GM18517 (cell line): ENCODE measurements around the gene DPM1.

ENCODE experiments used
- ATAC-seq: cut with Tn5 transposase; IDR thresholded peaks from one replicate; pipeline ENCODE4 v1.9.1; 2021; ENCODE audit warnings: mild to moderate bottlenecking, moderate library complexity; ENCODE audit not compliant: unreplicated experiment

Gene DPM1

DNA sequence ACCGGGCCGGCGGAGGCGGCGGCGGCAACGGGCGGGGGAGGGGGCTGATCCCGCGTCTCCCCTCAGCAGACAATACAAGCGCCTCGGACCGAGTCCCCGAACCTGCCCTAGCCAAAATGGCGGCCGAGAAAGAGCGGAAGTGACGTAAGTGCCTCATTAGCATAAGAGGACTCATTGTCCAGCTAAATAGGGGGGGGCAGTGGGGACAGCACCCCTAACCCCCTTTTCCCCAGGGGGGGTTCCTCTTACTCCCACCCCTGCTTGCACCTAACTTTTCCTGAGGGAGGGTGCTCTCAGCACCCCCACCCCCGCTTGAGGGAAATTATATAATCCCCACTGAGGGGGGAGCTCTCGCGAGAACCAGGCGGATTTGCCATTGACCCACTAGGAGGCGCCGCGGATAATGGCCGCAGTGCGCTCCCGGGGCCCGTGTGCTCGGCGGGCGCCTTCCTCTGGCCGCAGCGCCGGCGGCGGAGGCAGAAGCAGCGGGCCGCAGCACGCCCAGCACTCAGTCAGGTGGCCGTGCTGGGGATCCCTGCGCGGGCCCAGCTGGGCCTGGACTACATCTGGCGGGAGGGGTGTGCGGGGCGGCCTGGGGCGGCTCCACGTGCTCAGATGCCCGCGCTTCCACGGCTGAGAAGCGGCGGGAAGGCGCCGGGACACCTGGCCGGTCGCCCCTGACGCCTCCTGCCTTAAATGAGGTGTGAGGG, 26.9 kb downstream of the DPM1 start, which contains the start of gene ADNP:
TSS of gene ADNP (minus strand) at position 132 of the 710 bp plus-strand sequence. CDS start 27,441 bp downstream, outside the sequence.
- ATAC-seq, result peak; percentile 73

DNA sequence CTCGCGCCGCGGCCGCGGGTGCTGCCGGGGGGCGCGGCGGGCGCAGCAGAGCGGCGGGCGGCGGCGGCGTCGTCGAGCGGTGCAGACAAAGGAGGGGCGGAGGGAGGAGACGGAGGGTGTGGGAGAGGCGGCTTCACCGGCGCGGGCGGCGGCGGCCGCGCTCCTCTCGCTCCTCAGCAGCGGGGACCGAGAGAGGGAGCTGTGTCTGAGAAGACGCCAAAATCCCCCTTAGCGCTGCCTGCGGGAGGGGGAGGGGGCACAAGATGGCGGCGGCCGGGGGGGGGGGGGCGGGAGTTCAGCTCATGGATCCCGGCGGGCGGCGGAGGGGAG, 27.4 kb downstream of the DPM1 start:
- ATAC-seq, result peak; percentile 17

DNA sequence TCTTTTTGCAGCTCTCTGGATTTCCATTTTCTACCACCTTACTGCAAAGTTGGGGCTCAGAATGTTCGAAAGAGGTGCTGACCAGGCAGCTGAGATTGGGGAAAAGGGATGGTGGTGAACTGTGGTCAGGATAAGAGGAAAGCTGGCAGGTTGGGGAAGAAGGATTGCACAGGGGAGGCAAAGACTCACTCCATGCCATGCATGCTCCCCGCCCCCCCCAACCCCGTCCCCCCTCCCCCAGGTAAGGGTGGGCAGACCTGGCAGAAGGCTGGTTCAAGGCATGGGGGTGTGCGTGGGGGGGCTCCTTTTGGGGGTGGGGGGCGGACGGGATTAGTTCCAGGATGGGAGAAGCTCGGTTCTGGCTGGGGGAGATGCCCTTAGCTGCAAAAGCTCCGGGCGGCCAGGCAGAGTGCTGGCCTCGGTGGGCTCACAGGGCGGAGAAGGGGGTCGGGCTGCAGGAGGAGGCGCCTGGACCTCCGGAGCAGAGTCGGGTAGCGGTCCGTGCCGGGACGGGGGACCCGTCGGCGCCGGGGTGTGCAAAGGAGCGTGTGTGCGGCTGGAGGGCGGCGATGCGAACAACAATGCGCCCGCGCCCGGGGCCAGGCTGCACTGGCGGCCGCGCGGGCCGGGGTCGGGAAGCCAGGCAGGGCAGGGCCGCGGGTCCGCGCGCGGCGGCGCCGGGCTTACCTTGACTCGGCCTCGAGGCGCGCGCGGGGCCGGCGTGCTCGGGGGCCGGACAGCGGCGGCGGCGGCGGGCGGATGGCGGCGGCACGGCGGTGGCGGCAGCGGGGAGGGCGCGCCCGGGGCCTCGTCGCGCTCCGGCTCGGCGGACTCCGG, 28.0 kb downstream of the DPM1 start:
- ATAC-seq, result peak; percentile 0

DNA sequence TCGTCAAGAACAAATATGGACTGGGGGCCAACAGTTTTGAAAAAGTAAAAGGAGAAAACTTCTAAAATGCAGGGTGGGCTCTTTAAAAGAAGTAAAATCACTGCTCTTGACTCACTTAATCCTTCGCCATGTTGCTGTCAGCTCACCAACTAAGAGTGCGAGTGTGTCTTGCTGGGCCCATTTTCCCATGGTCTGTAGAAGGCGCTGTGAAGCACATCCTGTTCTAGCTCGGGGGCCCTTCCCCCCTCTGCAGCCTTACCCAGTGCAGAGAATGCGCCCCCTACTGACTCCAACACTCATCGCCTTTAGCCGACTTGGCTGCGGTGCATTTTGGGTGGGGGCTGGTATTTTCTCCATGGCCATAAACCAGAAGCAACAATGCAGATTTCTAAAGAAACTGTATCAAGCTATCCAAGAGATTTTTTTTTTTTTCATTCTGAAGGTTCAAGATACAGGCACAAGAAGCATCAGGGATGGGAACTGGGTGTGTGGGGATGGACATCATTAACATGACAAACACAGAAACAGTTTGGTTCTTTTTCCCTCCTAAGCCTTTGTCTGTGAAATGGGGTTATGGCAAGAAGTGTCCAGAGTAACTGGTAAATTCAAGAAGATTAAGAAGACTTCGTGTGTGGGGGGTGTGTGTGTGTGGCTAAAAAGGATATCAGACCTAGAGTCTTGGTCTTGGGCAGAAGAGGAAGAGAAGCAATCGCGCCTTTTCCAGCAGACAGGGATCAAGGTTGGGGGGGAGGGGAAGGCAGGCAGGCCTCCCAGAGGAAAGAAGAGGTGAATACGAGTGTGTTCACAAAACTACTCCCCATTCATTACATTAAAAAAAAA, 28.8 kb downstream of the DPM1 start:
- ATAC-seq, result peak; percentile 52

DNA sequence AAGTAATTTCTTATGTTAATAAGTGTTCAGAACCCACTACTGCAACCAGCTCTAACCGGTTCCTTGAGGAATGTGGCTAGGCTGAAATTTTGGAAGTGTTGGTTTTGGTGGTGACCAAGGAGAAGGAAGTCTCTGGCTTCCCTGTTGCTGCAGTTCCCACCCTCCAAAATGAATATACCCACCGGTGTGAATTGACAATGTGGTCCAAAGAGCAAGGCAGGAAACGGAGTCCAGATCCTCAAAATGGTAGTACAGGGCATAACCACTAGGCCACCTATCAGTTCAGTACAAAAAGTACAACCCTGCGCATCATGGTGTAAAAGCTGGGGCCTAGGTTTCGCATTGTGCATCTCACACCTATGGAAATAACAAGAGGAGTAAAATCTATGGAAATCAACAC, 29.9 kb downstream of the DPM1 start:
- ATAC-seq, result no peak

DNA sequence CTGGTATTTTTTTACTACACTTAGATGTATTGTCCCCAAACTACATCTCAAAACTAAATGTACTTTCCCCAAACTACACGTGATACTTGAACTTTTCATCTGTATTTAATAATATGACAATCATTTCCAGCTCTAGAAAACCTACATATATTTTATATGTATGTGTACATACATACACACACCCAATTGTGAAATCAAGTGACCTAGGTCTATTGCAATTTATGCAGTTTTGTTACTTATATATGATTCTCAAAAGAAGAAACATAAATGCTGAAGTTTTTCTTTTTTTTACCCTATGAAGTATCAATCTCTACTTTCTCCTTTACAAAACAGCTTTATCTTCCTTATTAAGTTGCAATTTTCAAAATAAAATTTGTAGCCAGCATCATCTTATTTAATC, 31.8 kb downstream of the DPM1 start:
- ATAC-seq, result no peak

DNA sequence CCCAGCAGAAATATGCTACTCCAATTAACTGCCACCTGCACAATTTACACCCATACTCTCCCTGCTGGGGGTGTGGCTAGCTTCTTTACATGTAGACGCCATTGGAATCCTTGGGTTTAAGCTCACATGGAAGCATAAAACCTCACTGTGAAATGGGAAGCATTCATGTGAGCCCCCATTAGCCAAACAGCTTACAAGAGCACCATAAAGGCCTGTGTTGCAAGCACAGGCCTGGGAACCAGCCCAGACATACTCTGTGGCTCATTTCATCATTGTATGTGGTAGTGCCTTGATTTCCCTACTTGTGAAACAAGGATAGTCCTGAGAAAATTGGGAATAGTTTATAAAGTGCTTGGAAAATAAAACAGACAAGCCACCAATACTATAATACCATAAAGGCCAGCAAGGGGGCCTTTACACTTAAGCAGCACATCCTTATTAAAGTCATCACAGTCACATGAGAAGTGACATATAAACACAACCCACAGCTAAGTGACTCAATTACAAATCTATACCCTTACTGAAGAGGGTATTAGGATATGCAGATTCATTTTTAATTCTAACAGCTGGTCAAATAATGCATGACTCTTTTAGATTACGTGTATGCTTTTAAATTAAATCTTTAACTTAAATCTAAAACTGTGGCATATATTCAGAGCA, 33.9 kb downstream of the DPM1 start:
- ATAC-seq, result no peak

DNA sequence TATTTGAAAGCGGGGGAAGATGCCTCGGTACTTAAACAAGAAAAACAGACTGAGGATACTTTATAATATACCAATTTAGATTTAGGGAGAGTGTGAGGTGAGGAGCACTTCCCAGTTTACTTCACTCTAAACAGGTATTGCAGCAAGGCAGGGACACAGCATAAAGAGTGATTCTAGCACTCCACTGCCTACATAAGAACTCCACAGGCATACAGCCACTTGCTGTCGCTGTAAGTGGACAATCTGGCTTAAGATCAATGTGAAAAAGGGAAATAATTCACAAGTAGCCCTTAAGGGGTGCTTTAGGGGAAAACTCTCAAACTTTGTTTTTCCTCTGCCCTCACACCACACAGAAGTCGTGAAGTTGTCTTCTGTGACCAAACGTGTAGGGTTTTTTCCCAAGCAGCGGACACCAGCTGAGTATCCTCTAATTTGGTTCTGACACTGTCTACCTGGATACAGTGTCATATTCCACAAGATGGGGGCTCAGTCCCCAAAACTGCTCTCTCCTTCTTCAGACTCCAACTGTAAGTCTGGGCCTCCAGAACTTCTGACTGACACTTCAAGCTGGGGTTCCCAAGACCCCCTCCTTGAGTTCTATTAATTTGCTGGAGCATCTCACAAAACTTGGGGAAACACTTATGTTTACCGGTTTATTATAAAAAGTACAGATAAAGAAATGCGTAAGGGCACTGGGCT, 36.4 kb downstream of the DPM1 start:
- ATAC-seq, result no peak

DNA sequence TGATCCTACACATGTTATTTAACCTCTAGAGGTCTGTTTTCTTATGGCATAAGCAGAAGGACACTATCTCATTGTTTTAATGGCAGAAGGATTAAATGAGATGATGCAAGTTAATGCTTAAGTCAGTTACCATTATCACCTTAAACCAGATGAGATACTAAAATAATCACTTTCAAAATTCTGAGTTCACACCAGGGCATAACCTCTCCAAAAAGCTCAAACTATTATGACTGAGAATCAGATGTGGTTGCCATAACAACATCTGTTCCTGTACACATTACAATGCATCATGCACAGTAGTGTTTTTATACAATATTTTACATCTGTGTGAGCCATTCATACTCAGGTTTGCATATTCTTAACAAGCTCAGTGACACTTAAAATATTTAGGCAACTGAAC, 37.3 kb downstream of the DPM1 start:
- ATAC-seq, result no peak

DNA sequence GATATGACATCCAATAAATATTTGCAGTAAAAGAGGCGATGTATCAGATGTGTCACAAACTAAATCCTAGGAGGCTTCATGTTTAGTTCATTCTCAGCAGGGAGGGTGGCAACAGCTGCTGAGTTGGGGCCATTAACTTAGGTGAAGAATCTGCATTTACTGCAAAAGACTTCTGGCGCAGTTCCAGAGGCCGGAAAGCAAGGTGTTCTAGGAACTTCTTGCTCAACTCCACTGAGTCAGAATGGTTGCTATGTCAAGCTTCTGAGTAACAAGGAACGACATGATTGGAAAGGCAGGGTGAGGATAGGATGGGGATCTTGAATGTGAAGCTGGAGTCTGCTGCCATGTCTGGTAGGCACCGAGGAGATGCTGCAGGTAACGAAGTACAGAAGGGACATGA, 38.8 kb downstream of the DPM1 start:
- ATAC-seq, result no peak

DNA sequence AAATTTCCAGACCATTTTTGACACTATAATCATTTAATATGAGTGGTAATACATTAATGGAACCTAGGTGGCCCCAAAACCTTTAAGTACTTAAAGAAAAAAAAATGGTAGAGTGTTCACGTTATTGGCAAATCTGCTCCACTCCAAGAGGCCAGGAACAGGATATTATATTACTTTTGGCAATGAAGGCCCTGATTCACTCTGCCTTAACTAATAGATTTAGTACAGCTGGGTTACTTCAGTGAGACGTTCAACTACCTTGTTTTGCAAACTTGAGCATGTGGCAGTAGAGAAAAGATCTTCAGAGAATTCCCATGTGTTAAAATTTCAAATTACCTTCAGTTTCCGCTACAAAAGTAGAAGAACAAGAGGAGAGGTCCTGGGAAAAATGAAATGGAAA, 39.9 kb downstream of the DPM1 start:
- ATAC-seq, result no peak

DNA sequence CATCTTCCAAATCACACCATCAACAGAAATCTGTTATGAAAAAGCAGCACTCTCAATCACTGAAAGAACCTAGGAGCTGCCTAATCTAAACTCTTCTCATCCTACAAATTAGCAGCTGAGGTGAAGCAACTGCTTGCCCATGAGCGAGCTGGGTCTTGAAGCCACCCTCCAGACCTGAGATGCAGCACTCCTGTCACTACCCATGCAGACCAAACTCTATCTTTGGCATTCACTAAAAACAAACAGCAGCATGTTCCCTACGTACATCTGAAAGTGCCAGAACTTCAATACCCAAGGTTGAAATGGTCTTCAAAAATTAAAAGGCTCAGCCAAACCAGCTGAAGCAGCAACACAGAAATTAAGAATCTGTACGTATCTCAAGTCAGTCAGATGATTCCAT, 41.4 kb downstream of the DPM1 start:
- no peak for ATAC-seq

DNA sequence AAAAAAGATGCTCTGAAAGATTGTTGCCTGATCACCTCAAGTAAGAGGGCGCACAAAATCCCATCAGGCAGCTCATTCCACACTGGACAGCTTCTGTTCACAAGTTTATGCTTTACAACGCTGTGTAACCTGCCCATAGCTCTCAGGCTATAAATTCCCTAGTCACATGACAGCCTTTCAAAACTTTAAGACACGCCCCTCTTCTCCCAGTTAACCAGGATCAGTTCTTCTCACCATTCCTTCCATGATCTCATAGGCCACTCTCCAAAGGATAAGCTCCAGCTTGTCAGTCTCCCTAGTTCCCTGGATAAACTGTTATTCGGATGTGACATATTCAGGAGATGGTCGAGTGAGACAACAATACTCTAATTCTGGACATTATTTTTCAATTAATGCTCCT, 42.1 kb downstream of the DPM1 start:
- no peak for ATAC-seq

DNA sequence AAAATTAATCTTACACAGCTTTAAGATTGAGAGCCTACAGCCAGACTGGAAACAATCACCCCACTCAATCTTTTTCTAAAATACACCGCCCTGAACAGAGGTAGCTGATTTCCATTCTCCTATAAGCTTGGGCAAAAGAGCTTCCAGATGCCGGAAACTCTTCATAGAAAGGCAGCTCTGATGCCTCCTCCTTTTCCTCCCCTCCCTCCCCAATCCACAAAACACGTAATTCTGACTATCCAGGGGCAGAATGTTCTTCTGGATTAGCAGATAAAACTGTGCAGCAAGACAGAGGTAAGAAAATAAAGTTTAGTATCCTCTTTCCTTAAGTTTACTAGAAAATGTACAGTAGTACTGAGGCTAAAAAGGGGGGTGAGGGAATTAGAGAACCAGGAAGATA, 42.9 kb downstream of the DPM1 start:
- ATAC-seq, result no peak

DNA sequence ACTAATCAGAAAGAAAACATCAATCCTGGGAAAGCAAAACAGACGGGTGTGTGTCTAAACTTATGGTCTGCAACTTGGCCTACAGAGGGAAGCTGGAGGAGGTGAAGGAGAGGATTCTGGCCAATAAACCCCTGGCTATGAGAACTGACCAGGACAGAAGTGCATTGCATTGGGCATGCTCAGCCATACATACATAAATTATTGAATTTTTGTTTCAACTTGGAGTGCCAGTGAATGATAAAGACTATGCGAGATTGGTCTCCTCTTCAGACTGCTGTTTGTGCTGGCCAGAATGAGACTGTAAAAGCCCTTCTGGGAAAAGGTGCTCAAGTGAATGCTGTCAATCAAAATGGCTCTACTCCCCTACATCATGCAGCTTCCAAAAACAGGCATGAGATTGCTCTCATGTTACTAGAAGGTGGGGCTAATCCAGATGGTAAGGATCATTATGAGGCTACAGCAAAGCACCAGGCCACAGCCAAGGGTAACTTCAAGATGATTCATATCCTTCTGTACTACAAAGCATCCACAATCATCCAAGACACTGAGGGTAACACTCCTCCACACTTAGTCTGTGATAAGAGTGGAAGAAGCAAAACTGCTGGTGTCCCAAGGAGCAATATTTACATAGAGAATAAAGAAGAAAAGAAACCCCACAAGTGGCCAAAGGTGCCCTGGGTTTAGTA, 44.5 kb downstream of the DPM1 start:
- no peak for ATAC-seq

DNA sequence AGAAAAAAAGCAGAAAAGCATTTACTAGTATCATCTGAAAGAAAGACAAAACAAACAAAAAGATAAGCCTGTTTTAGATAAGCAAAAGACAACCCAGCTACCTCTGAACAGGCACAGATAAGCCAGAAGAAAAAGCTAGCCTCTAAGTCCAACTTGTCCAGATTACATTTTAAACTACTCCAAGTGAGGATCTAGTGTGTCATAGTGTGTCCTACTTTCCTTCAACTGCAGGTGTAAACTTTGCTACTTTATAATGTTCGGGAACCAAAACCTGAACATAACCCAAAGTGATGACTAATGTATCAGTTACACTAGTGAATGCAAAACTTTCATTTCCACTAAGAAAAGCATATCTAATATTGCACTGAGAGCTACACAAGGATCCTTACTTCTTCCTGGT, 46.6 kb downstream of the DPM1 start:
- ATAC-seq, result no peak

DNA sequence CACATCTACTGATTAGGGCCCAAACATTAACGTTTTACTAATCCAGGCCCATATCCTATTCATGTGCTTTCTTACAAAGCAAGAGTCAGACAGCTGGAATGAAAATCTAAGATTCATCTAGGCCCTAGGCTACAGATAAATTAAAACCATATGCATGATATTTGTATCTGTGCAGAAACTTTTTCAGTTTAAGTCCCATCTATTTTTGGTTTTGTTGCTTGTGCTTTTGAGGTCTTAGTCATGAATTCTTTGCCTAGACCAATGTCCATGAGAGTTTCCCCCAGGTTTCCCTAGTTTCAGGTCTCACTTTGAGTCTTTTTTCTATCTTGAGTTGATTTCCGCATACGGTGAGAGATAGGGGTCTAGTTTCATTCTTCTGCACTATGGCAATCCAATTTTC, 47.3 kb downstream of the DPM1 start:
- ATAC-seq, result no peak

DNA sequence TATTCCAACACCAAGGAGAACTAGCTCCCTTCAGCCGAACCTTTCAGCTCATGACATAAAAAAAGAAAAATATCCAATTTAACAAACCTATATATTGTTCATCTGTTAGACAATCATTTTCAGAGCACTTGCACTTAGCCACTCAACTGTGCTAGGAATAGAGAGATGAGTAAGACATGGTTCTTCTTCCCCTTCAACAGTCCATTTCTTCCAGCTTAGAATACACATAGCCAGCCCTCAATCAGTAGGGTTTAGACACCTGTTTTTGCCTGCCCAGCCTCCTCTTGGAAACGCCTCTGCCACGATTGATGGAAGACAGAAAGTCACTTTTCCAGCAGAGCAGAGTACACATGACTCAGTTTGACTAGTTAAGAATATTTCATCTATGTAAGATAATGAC, 48.9 kb downstream of the DPM1 start:
- ATAC-seq, result no peak

DNA sequence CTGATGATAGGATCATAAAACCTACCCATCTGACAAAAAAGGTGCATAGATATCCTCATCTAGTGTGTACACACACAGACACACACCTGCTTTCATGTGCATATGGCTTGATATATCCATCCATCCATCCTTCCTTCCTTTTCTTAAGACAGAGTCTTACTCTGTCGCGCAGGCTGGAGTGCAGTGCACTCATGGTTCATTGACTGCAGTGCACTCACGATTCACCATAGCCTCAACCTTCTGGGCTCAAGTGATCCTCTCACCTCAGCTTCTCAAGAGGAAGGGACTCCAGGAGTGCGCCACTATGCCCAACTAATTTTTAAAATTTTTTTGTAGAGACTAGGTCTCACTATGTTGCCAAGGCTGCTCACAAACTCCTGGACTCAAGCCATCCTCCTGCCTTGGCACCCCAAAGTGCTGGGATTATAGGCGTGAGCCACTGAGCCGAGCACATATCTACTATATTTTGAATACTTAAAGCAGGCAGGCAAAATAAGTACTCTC, 54.2 kb downstream of the DPM1 start:
- no peak for ATAC-seq
